ENCODE data around the gene ISCU. TPM values are rescaled to one million over a fixed set of nuclear protein-coding genes. Genes with fewer than 3 reads are reported as not detected.

Gene ISCU
- total RNA-seq, 2 donors from 2014 or later: 93.7 to 97.5 TPM

- no peak overlapping the region for H3K4me3 ChIP-seq
- no peaks in the 10 kb centered on the region for H3K4me1 ChIP-seq
- no peaks in the 10 kb centered on the region for H3K36me3 ChIP-seq
- no peak for DNase-seq
- H3K27ac ChIP-seq: no peak overlapping the region
- no peaks in the 10 kb centered on the region for H3K27me3 ChIP-seq
- H3K9ac ChIP-seq (ENCODE audit: low read depth in 2 of 2, low read length in 2 of 2): no peak overlapping the region
- intact Hi-C loops (cut with DNase I): no loop called here
- H3K9me3 ChIP-seq: no peaks in the 10 kb centered on the region
- TF ChIP-seq CTCF (IDR thresholded peaks at IDR 0.05): no peak
Measured at GRCh38 chr12:108599948-108600701, 37.7 kb downstream of the ISCU start.

- Histone ChIP-seq H3K4me3 (no peak overlapping the region), H3K4me1 (no peaks in the 10 kb centered on the region), H3K27me3 (no peaks in the 10 kb centered on the region), H3K9ac (ENCODE audit: low read depth in 2 of 2, low read length in 2 of 2) (no peak overlapping the region), H3K9me3 (no peaks in the 10 kb centered on the region), H3K27ac (no peak overlapping the region), H3K36me3 (no peaks in the 10 kb centered on the region)
- no peak for DNase-seq
- intact Hi-C loops (cut with DNase I): no loop called here
- no peak for TF ChIP-seq CTCF (IDR thresholded peaks at IDR 0.05)
Measured at GRCh38 chr12:108600702-108601007, 38.3 kb downstream of the ISCU start.

GRCh38 chr12:108602209-108602705, 39.9 kb downstream of the ISCU start:
- Histone ChIP-seq H3K27me3 (no peaks in the 10 kb centered on the region), H3K4me1 (no peaks in the 10 kb centered on the region), H3K4me3 (no peak overlapping the region), H3K9ac (ENCODE audit: low read depth in 2 of 2, low read length in 2 of 2) (no peak overlapping the region), H3K9me3 (no peaks in the 10 kb centered on the region), H3K36me3 (no peaks in the 10 kb centered on the region), H3K27ac (no peak overlapping the region)
- intact Hi-C loops (cut with DNase I): no loop called here
- TF ChIP-seq CTCF (IDR thresholded peaks at IDR 0.05): no peak
- no peak for DNase-seq

- Histone ChIP-seq H3K9me3 (no peaks in the 10 kb centered on the region), H3K27ac (no peak overlapping the region), H3K4me1 (no peaks in the 10 kb centered on the region), H3K4me3 (no peak overlapping the region), H3K27me3 (no peaks in the 10 kb centered on the region), H3K36me3 (no peaks in the 10 kb centered on the region), H3K9ac (ENCODE audit: low read depth in 2 of 2, low read length in 2 of 2) (no peak overlapping the region)
- no peak for TF ChIP-seq CTCF (IDR thresholded peaks at IDR 0.05)
- intact Hi-C loops (cut with DNase I): no loop called here
- DNase-seq: no peak
Measured at GRCh38 chr12:108602976-108603704, 40.7 kb downstream of the ISCU start.

- Histone ChIP-seq H3K36me3 (no peaks in the 10 kb centered on the region), H3K27ac (no peak overlapping the region), H3K9ac (ENCODE audit: low read depth in 2 of 2, low read length in 2 of 2) (no peak overlapping the region), H3K27me3 (no peaks in the 10 kb centered on the region), H3K4me3 (no peak overlapping the region), H3K9me3 (no peaks in the 10 kb centered on the region), H3K4me1 (no peaks in the 10 kb centered on the region)
- no peak for TF ChIP-seq CTCF (IDR thresholded peaks at IDR 0.05)
- no peak for DNase-seq
- intact Hi-C loops (cut with DNase I): no loop called here
Measured at GRCh38 chr12:108603743-108604142, 41.3 kb downstream of the ISCU start.
